Stimulated activated CD8-positive, alpha-beta memory T cell treated with anti-CD3 and anti-CD28 coated beads, Interleukin-15, amount 100 ng/mL, for 48 hours (primary cell): ENCODE measurements around the gene NPY1R.

Experiments used
- DNase-seq, 2 donors: peaks; one replicate each; pipeline ENCODE4 v3.0.0-alpha.2; 2020; ENCODE audit warnings: low read depth in 2 of 2

NPY1R gene

GRCh38 chr4:163332526-163333406, at the start of gene NPY1R:
TSS of gene NPY1R (minus strand) at chr4:163332596. CDS start at chr4:163326554, 6,042 bp downstream.
- DNase-seq = peak in 1 of 2 donors; percentile 6

GRCh38 chr4:163380703-163381102, 48.3 kb upstream of the NPY1R start:
- DNase-seq = no peak

- no peak for DNase-seq
Measured at GRCh38 chr4:163378661-163379060, 46.3 kb upstream of the NPY1R start.

GRCh38 chr4:163372029-163372428, 39.6 kb upstream of the NPY1R start:
- DNase-seq = no peak

- no peak for DNase-seq
Measured at GRCh38 chr4:163367651-163368050, 35.3 kb upstream of the NPY1R start.

GRCh38 chr4:163356104-163356503, 23.7 kb upstream of the NPY1R start:
- DNase-seq = no peak

GRCh38 chr4:163353054-163353453, 20.7 kb upstream of the NPY1R start:
- no peak for DNase-seq

GRCh38 chr4:163350672-163351071, 18.3 kb upstream of the NPY1R start:
- DNase-seq = no peak

GRCh38 chr4:163344147-163345125, 12.0 kb upstream of the NPY1R start:
- no peak for DNase-seq

GRCh38 chr4:163343604-163344146, 11.3 kb upstream of the NPY1R start, which contains the start of gene NPY5R:
TSS of gene NPY5R (plus strand) at chr4:163343892. CDS start at chr4:163350274, 6,382 bp downstream.
- DNase-seq = no peak

- DNase-seq = no peak
Measured at GRCh38 chr4:163335384-163335783, 3.0 kb upstream of the NPY1R start.

GRCh38 chr4:163331629-163332376, 593 bp downstream of the NPY1R start:
- no peak for DNase-seq

- DNase-seq = no peak
Measured at GRCh38 chr4:163330916-163331628, 1.3 kb downstream of the NPY1R start.

GRCh38 chr4:163317110-163317509, 15.3 kb downstream of the NPY1R start:
- no peak for DNase-seq

- no peak for DNase-seq
Measured at GRCh38 chr4:163309466-163309865, 22.9 kb downstream of the NPY1R start.

- no peak for DNase-seq
Measured at GRCh38 chr4:163303069-163303468, 29.3 kb downstream of the NPY1R start.

GRCh38 chr4:163300445-163300844, 32.0 kb downstream of the NPY1R start:
- no peak for DNase-seq

- no peak for DNase-seq
Measured at GRCh38 chr4:163295138-163295537, 37.3 kb downstream of the NPY1R start.

GRCh38 chr4:163284304-163284703, 48.1 kb downstream of the NPY1R start:
- no peak for DNase-seq

GRCh38 chr4:163280703-163281519, 51.5 kb downstream of the NPY1R start:
- no peak for DNase-seq
